Left kidney (tissue), 2 donors: Measurements from ENCODE around the gene NHERF2. TPM values are rescaled to one million over a fixed set of nuclear protein-coding genes. Genes with fewer than 3 reads are reported as not detected.

ENCODE experiments used
- DNase-seq: peaks from one replicate; pipeline ENCODE4 v3.0.0-alpha.2; 2013
- polyA plus RNA-seq: library from polyadenylated mRNA; unstranded; fragments of 120-200 nt; gene quantifications from one replicate; pipeline ENCODE4 v1.2.1, GENCODE V29; 2013; ENCODE audit not compliant: insufficient read length

Gene NHERF2
- polyA plus RNA-seq, 1 donor = 82.9 TPM

DNA sequence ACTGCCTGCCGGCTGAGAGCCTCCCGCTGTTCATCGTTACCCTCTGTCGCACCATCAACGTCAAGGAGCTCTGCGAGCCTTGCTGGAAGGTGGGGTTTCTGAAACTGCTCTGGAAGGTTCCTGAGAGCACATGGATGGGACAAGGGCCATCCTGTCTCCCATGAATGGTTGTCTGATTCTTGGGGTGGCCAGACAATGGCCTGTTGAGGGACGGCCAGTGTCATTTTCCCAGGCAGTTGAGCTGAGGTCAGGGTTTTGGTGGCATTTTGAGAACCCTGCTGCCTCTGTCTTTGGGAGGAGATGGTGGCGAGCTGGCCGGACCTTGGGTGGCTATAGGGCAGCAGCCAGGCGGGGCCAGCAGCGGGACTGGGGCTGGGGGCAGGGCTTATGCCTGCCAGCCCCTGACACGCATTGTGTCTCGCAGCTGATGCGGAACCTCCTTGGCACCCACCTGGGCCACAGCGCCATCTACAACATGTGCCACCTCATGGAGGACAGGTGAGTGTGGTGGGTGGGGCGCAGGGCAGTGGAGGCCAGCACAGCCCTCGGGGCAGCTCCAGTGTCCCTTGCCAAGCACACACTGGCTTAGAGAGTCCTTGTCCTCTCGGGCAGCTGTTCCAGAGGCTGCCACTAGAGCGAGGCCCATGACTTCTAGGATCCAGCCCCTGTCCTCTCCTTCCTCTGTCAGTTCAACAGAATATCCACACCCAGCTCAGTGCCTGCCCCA is 30.1 kb downstream of the NHERF2 start:
- DNase-seq = no peak

DNA sequence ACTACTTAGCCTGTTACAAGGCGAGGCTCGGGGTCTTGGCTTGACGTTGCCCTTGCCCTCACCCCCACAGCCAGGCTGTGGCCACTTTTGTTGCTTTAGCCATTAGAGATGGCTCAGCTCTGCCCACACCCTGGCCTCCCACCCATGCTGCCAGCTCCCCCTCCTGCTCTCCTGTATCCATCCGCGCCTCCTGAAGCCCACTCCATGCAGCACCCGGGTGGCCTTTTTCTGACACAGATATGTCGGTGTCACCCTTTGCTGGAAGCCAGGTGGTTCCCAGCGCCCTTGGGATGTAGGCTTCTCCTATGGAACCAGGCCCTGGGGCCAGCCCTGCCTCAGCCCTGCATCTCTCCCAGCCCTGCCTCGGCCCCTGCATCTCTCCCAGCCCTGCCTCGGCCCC is 30.7 kb downstream of the NHERF2 start:
- DNase-seq = no peak

DNA sequence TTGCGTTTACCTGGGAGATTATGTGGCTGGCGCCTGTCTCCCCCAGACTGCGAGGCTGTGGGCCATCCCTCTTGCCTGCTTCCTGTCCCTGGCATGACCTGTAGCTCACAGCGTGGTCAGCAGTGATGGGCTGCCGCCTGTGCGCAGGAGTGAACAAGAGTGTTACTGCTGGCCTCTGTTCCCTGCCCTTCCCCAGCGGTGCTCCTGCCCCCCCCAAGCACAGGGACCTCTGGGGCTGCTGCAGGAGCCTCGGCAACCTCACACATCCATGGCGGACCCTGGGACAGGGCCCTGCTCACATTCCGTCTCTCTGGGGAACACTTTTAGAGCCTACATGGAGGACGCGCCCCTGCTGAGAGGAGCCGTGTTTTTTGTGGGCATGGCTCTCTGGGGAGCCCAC is 31.7 kb downstream of the NHERF2 start:
- DNase-seq = no peak

DNA sequence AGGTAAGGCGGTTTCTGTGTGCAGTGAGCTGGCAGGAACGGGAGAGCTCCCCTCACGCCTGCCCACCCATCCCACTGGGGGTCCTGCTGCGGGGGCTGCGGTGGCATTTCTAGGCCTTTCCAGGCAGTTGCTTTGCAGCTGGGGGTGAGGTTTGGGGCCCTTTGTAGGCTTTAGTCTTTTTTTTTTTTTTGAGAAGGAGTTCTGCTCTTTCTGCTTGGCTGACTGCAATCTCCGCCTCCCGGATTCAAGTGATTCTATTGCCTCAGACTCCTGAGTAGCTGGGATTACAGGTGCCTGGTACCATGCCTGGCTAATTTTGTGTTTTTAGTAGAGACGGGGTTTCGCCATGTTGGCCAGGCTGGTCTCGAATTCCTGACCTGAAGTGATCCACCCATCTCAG is 32.2 kb downstream of the NHERF2 start:
- DNase-seq = no peak

DNA sequence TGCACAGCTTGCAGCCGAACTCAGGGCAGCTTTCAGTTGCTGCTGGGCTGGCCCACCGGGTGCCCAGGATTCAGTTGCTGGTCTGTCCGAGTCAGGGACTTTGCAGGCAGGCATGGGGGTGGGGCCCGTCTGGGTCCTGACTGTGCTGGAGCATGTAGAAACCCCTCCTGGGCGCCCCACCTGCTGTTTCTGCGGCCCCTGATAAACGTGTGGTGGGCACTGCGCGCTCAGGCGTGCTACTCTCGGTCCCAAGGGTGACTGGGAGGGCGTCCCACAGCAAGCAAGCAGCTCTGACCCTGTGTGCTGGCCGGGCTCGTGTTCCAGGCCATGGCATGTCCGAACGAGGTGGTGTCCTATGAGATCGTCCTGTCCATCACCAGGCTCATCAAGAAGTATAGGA is 33.6 kb downstream of the NHERF2 start:
- no peak for DNase-seq

DNA sequence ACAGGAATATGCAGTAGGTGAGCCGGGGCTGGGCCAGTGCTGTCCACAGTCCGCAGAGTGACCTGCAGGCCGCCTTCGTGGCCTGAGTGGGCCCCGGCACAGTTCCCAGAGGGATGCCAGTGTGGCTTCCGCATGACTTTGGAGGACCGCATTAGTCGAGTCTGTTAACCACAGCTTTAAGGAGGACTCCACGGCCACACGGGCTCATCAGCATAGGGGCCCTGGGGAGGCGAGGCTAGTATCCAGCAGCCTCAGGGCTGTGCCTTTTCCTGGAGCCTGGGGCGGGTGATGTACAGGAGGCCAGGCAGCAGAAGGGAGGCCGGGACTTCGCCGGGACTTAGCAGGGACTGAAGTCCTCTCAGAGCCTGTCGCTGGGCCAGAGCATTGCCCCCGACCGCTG is 34.3 kb downstream of the NHERF2 start:
- no peak for DNase-seq

DNA sequence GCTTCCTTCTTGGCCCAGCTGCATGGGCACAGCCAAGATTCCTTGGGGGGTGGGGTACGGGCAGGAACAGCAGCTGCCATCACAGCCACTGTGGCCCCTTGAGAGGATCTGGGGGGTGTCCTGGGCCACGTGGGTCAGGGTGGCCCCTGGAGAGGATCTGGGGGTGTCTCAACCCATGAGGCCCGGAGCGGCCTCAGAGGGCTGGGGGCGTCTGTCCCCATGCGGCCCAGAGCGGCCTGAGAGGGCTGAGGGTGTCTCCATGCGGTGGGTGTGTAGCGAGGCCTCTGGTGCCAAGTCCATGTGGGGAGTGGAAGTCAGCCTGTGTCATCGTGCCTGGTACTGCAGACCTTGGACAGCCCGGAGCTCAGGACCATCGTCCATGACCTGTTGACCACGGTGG is 34.8 kb downstream of the NHERF2 start:
- no peak for DNase-seq

DNA sequence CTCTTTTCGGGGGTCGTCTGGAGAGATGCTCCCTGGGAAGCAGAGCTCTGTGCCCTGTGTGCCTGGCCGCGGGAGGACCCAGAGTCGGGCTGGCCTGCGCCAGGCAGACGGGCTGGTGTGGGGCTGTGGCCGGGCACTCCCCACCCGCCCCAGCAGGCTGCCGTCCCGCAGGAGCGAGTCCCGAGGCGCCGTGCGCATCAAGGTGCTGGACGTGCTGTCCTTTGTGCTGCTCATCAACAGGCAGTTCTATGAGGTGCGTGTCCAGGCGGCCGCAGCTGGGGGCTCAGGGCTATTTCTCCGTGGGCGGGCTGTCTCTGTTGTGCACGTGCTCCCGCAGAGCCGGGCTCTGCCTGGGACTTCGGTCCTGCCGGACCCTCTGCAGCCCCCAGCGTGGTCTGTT is 36.1 kb downstream of the NHERF2 start:
- no peak for DNase-seq

DNA sequence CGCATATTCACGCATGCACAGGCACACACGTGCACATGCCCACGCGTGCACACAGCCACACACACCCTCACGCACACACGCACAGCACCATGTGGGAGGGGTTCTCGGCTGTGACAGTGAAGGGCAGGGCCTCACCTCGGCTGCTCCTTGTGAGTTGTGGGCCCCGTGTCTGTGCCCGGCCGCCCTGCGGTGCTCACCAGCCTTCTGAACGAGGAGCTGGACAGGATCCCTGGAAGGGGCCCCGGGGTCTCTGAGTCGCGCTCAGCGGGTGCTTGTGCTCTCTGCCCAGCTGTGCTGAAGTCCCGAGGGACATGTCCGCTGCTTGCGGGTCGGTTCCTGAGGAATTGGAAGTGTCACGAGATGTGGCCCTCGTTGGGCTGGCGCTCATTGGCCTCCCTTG is 37.2 kb downstream of the NHERF2 start:
- no peak for DNase-seq

DNA sequence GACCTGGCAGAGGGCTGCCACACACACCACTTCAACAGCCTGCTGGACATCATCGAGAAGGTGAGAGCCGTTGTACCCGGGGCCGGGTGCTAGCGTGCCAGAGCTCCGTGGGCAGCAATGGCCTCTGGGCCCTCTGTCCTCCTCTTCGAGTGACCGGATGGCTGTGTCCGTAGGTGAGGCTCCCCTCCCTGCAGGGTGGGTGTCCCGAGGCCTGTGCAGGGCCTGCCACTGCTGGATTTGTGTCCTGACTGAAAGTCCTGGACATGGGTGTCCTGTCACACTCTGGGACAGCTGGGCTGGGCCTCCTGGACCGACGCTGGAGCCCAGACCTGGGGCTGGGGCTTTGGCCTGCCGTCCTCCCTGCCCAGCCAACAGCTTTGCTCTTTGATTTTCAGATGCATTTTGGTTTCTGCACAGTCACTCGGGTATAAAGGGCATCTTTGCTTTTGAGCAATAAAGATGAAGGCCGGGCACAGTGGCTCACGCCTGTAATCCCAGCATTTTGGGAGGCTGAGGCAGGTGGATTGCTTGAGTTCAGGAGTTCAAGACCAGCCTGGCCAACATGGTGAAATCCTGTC is 37.8 kb downstream of the NHERF2 start:
- DNase-seq = no peak

DNA sequence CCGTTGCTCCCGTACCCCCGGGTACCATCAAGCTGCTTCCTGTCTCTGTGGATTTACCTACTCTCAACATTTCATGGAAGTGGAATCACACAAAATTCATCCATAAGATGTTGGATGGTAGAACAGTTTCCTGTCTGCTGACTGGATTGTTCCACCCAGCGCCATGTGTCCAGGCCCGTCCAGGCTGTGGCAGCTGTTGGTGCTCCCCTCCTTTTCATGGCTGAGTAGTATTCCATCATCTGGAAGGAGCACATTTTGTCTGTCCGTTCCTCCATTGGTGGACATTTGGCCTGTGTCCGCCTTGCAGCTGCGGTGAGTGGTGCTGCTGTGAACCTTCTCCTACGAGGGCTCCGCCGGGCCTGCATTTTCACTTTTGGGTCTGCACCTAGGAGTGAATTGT is 39.4 kb downstream of the NHERF2 start:
- no peak for DNase-seq

DNA sequence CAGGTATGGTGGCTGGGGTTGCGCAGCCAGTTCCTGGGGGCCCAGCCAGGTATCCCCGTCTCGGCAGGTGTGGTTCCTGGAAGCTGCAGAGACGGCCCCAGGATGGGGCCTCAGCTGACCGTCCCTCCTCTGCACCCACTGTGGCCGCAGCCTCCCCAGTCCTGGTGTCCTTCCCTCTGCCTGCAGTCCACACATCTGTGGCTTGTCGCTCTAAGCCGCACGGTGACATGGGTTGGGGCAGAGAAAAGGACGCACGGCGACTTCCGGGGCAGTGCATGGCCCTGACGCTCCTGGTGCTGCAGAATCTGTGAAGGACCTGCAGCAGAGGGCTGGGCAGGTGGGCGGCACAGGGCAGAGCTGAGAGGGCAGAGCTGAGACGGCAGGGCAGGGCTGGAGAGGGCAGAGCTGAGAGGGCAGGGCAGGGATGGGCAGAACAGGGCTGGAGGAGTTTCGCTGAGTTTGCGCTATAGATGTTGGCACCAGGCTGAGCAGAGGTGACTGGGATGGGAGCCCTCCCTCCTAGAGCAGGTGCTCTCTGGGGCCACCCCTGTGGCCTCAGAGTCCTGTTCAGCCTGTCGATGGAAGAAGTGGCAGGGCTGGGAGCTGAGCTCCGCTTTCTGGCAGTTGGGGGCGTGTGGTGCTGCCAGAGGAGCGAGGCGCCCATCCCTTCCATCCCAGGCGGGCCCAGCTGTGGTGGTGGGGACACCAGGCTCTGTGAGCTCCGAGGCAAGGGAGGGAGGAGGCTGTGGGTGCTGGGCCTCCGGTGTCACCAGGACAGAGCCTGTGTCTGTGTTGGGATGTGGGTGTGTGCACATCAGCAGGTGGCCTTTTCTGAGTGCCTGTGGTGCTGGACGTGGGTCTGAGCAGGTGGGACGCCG is 44.1 kb downstream of the NHERF2 start:
- no peak for DNase-seq

DNA sequence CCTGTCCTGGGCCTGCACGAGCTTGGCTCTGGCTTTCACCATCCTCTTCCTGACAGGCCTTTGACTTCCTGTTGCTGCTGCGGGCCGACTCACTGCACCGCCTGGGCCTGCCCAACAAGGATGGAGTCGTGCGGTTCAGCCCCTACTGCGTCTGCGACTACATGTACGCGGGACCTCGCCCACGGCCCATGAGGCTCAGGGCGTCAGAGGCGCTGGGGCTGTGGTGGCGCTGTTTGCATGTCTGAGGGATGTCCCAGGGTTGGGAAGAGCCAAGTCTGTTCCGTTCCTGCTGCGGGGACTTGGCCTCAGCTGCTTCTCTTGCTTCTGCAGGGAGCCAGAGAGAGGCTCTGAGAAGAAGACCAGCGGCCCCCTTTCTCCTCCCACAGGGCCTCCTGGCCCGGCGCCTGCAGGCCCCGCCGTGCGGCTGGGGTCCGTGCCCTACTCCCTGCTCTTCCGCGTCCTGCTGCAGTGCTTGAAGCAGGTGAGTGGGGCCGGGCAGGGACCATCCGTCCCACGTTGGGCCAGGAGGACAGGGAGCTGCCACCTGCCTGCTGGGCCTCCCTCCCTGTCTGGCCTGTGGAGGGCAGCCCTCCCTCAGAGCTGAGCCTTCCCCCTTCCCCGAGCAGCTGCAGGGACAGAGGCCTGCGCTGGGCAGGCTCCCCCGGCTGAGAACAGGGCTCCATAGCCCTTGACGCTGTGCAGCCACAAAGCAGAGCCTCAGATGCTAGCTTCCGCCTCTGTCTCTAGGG is 44.9 kb downstream of the NHERF2 start:
- DNase-seq = no peak

DNA sequence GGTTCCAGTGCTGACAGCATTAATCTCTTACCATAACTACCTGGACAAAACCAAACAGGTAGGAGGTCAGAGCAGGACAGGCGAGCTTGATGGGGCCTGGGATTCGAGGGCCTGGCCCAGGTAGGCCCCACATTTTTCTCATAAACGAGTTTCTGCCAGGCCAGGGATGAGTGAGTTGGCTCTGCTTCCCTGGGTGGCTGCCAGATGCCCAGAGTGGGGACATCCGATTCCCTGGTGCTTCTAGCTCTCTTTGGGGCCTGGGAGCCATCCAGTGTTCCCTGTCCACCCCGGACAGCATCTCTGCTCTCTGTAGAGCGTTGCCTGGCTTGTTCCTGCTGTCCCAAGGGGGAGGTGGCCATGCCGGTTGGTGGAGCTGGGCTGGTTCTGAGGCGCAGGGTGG is 46.2 kb downstream of the NHERF2 start:
- DNase-seq = no peak

DNA sequence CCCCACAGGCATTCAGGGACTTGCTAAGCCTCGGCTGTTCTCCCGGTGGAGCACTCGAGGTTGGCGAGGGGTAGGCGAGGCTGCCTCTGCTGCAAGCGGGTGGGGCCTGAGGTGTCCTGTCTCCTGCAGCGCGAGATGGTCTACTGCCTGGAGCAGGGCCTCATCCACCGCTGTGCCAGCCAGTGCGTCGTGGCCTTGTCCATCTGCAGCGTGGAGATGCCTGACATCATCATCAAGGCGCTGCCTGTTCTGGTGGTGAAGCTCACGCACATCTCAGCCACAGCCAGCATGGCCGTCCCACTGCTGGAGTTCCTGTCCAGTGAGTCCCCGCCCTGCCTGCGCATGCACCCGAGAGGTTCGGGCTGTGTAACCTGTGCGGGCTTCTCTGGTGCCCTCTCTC is 47.4 kb downstream of the NHERF2 start:
- no peak for DNase-seq

DNA sequence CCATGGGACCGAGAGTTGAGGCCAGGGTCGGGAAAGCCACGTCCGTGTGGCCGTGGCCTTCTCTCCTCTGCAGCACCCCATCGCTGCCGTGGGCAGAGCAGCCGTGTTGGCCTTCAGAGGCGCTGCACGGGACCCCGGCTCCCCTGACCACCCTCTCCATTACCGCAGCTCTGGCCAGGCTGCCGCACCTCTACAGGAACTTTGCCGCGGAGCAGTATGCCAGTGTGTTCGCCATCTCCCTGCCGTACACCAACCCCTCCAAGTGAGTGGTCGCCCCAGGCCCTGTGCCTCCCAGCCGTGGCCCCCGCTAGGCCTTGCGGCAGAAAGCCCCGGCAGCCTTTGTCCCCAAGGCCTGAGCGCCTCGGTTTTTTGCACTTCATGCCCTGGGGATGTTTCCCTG is 48.9 kb downstream of the NHERF2 start:
- DNase-seq = no peak

DNA sequence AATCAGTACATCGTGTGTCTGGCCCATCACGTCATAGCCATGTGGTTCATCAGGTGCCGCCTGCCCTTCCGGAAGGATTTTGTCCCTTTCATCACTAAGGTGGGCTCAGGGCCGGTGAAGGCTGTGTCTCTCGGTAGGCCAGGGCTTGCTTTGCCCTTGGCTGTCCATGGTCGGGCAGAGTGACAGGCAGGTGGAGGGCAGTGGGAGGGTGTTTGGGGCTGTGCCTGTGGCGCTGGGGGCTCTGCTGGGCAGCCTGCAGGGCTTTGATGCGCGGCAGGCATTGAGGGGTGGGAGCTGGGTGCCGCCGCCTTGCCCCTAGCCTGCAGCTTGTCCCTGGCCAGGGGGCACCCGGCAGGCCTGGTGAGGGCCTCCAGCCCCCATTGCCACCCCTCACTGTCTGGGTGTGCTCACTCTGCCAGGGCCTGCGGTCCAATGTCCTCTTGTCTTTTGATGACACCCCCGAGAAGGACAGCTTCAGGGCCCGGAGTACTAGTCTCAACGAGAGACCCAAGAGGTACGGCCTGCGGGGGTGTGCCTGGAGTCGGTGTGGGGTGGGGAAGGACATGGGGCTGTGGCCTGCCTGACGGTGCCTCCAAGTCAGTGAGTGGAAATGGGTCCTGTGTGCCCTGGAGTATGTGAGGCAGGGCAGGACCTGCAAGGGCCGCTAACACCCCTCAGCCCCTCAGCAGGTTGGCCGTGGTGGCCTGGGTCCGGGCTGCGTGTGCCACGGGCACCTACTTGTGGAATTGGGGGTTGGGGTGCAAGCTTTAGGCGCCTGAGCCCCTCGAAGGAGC is 49.6 kb downstream of the NHERF2 start:
- no peak for DNase-seq

DNA sequence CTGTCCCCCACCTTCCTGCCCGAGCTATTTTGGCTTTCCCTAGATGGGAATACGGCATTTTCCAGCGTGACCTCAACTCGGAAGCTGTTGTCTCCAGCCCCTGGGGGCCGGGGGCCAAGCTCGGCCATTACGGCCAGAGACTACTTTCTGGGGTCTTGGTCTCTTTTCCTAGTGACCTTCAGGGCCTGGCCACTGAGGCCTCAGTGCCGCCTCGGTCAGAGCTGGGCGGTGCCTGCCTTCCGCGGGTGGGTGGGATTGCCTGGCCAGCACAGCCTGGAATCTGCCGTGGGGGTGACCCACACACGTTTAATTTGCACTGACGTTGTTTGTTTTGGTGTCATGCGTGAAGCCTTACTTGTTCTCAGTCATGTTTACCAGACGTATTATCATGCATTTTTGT is 50.3 kb downstream of the NHERF2 start:
- no peak for DNase-seq

DNA sequence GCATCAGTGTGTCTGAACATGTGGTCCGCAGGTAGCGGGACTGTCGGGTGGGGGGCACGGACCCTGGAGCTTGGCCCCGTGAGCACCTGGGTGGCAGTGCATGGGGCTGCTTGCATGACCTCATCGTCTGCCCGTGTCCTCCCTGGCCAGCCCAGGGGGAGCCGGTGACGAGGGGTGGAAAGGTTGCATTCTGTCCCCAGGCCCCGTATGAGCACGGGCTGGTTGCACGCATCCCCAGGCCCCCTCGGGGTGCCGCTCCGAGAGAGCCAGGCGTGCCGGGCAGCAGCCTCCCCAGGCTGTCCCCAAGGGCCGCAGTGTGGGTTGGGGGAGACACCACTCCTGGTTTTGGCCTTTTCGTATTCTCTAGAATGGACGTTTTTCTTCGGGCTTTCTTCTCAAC is 51.0 kb downstream of the NHERF2 start:
- DNase-seq = no peak

DNA sequence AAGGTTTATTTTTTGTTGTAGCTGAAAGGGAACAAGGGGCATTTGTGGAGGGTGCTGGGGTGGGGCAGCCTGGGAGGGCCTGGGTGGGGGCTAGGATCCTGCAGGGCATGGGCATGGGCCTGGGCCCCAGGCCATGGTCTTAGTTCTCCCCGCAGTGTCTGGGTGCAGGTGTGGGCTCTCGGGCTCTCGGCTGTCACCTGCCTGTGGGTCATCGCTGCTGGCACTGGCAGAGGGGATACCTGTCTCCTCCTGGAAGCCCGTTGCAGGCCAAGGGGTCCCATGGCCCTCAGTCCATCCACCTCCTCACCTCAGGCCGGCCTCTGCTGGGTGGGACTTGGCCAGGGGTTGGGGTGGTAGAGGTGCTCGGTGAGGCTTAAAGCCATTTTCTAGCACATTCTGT is 51.4 kb downstream of the NHERF2 start:
- no peak for DNase-seq

DNA sequence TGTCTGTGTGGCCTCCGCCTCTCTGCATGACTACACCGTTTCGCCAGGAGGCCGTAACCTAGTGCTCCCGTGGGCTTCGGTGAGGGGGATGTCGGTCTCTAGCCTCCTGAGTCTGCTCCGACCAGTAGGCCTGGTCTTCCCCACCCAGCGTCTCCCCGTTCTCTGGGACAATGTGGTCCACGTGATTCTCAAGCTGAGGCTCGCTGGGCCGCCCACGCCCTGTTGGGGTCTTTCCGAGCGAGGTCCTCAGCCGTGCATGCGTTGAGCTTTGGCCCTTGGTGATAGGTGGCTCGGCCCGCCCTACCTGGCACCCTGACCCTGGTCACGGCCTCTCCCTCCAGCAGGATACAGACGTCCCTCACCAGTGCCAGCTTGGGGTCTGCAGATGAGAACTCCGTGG is 52.0 kb downstream of the NHERF2 start:
- no peak for DNase-seq

DNA sequence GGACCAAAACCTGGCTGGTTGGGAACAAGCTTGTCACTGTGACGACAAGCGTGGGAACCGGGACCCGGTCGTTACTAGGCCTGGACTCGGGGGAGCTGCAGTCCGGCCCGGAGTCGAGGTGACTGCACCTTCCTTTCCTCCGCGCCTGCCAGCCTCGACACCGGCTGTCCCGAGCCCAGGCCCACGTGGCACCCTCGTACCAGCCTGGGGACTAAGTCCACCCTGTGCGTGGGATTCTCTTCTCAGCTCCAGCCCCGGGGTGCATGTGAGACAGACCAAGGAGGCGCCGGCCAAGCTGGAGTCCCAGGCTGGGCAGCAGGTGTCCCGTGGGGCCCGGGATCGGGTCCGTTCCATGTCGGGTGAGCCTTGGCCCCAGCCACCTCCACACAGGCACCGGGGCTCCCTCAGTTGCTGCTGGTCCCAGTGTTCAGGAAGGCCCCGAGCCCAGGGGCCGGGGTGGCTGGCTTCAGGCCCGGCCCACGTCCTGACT is 52.7 kb downstream of the NHERF2 start:
- DNase-seq = no peak
